Measurements from ENCODE around the gene NUDT2.
"Not testable (repeated sequence)": the region's sequence is repeated elsewhere in the genome, so short reads cannot be mapped to it uniquely, and the experiment has no call there.

NUDT2 gene

GRCh38 chr9:34334916-34335315 lies 5.5 kb downstream of the NUDT2 start:
- H3K4me3 ChIP-seq (ENCODE audit: low read depth, low read length), result no peak overlapping the region
- TF ChIP-seq, protein P1, sequence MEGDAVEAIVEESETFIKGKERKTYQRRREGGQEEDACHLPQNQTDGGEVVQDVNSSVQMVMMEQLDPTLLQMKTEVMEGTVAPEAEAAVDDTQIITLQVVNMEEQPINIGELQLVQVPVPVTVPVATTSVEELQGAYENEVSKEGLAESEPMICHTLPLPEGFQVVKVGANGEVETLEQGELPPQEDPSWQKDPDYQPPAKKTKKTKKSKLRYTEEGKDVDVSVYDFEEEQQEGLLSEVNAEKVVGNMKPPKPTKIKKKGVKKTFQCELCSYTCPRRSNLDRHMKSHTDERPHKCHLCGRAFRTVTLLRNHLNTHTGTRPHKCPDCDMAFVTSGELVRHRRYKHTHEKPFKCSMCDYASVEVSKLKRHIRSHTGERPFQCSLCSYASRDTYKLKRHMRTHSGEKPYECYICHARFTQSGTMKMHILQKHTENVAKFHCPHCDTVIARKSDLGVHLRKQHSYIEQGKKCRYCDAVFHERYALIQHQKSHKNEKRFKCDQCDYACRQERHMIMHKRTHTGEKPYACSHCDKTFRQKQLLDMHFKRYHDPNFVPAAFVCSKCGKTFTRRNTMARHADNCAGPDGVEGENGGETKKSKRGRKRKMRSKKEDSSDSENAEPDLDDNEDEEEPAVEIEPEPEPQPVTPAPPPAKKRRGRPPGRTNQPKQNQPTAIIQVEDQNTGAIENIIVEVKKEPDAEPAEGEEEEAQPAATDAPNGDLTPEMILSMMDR (IDR thresholded peaks at IDR 0.05; ENCODE audit: borderline replicate concordance, insufficient read depth, low read depth, low read length), result no peak

- TF ChIP-seq, protein P1 (IDR thresholded peaks at IDR 0.05; ENCODE audit: borderline replicate concordance, insufficient read depth, low read depth, low read length), result no peak
- no peak overlapping the region for H3K4me3 ChIP-seq (ENCODE audit: low read depth, low read length)
These were observed 6.0 kb downstream of the NUDT2 start for GRCh38 chr9:34335376-34335775.

DNA sequence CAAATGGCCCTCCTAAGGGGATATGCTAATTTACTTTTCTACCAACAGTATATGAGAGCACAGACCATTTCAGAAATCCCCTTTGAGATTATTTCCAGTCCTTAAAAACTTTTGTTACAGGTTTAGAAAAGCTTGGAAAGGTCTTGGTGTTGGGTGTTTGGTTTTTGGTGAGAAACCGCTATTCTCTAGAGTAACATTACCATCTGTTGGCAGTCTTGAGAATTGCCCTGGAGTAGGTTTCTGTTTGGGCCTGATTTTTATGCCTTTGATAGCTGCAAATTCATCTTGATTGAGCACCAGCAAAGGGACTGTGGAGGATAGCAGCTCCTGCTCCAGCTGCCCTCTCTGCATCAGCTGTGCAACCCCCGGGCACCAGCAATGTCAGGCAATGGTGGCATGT lies 8.0 kb downstream of the NUDT2 start:
- no peak overlapping the region for H3K4me3 ChIP-seq (ENCODE audit: low read depth, low read length)
- TF ChIP-seq, protein P1 (IDR thresholded peaks at IDR 0.05; ENCODE audit: borderline replicate concordance, insufficient read depth, low read depth, low read length), result no peak

GRCh38 chr9:34338079-34338478 lies 8.7 kb downstream of the NUDT2 start:
- H3K4me3 ChIP-seq (ENCODE audit: low read depth, low read length), result not testable (repeated sequence)

GRCh38 chr9:34338665-34339385 lies 9.5 kb downstream of the NUDT2 start:
- TF ChIP-seq, protein P1 (IDR thresholded peaks at IDR 0.05; ENCODE audit: borderline replicate concordance, insufficient read depth, low read depth, low read length), result no peak
- no peak overlapping the region for H3K4me3 ChIP-seq (ENCODE audit: low read depth, low read length)

DNA sequence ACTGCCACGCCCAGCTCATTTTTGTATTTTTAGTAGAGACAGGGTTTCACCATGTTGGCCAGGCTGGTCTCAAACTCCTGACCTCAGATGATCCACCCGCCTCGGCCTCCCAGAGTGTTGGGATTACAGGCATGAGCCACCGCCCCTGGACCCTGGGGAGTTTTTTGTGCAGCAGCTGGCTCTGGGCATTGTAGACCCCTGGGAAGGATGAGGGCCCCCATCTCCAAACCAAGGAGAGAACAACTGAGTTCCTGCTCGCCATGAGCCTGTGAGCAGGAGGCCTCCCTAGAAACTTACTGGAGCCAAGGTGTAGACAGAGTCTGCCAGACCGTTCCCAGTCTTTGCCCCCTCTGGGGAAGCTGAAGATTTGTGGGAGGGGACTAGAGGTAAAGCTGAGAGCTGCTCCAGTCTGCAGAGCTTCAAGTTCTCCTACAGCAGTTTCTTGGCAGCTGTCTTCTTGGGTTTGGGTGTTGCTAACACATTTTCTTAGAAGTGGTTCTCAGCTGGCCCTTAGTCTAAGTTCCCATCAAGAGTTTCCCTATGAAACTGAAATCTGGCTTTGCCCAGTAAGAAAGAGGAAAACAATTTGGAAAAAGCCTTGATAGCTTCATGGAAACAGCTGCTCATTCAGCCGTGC lies 12.4 kb downstream of the NUDT2 start:
- no peak overlapping the region for H3K4me3 ChIP-seq (ENCODE audit: low read depth, low read length)
- TF ChIP-seq, protein P1 (IDR thresholded peaks at IDR 0.05; ENCODE audit: borderline replicate concordance, insufficient read depth, low read depth, low read length), result no peak

DNA sequence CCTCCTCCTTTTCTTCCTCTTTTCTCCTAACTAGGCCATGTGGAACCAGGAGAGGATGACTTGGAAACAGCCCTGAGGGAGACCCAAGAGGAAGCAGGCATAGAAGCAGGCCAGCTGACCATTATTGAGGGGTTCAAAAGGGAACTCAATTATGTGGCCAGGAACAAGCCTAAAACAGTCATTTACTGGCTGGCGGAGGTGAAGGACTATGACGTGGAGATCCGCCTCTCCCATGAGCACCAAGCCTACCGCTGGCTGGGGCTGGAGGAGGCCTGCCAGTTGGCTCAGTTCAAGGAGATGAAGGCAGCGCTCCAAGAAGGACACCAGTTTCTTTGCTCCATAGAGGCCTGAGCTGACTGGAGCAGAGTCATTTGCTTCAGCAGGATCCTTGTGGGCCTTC lies 13.7 kb downstream of the NUDT2 start:
- TF ChIP-seq, protein P1 (IDR thresholded peaks at IDR 0.05; ENCODE audit: borderline replicate concordance, insufficient read depth, low read depth, low read length), result no peak
- H3K4me3 ChIP-seq (ENCODE audit: low read depth, low read length), result no peak overlapping the region

All from GM12875 (cell line).